Measurements from ENCODE around the gene PRMT1. TPM values are rescaled to one million over a fixed set of nuclear protein-coding genes. Genes with fewer than 3 reads are reported as not detected.

The PRMT1 gene
- polyA plus RNA-seq, 2 of the 4 experiments (the other 2 are of a cell fraction), result 504 to 516 TPM

- no peak overlapping the region for H3K4me2 ChIP-seq
- 78% methylated on average over 5 of the region's 5 CpGs for WGBS (ENCODE audit: missing lambda C conversion rate)
- DNase-seq (ENCODE audit: low read depth in 1 of 2, low spot score in 1 of 2) (no peak), FAIRE-seq (no peak), ATAC-seq (no peak)
- POLR2A ChIA-PET, result no interaction called here
- H3K9me3 ChIP-seq, result no peaks in the 10 kb centered on the region
- CTCF ChIA-PET, result interaction anchor here (1.6 to 2.5 kb wide), 3 partner anchors 11 to 13 kb away, joined by 3 to 9 read pairs (median 7); no protein-coding TSS in a partner anchor
- no peak for TF ChIP-seq NR3C1 (IDR thresholded peaks at IDR 0.05)
- TF ChIP-seq MAFK (IDR thresholded peaks at IDR 0.05; ENCODE audit: partially characterized antibody), result no peak
- no peak for TF ChIP-seq BHLHE40 (IDR thresholded peaks at IDR 0.05; ENCODE audit: low read depth, low read length)
- no peak for TF ChIP-seq RAD21 (conservative IDR thresholded peaks at IDR 0.05 in 1 of 2, IDR thresholded peaks at IDR 0.05 in 1 of 2)
- TF ChIP-seq E2F6 (IDR thresholded peaks at IDR 0.05; ENCODE audit: borderline replicate concordance, low read depth), result no peak
- no peak for TF ChIP-seq NPAS2 (CRISPR knock-in tag; IDR thresholded peaks at IDR 0.05; ENCODE audit: borderline replicate concordance)
- no peak for TF ChIP-seq HES2 (IDR thresholded peaks at IDR 0.05)
- TF ChIP-seq HOXB13 (CRISPR knock-in tag; IDR thresholded peaks at IDR 0.05; ENCODE audit: low read depth), result no peak
- TF ChIP-seq ZFP36 (IDR thresholded peaks at IDR 0.05; ENCODE audit: borderline replicate concordance, partially characterized antibody), result no peak
- no peak for TF ChIP-seq FOSL2 (IDR thresholded peaks at IDR 0.05)
- no peak for TF ChIP-seq FOSL2 (CRISPR knock-in tag; IDR thresholded peaks at IDR 0.05)
- no peak for TF ChIP-seq RARB (CRISPR knock-in tag; IDR thresholded peaks at IDR 0.05)
- no peak for TF ChIP-seq HDAC2 (IDR thresholded peaks at IDR 0.05)
- no peak for TF ChIP-seq ZSCAN20 (CRISPR knock-in tag; IDR thresholded peaks at IDR 0.05)
- TF ChIP-seq RCOR1 (IDR thresholded peaks at IDR 0.05; ENCODE audit: low read depth, low read length), result no peak
- no peak for TF ChIP-seq HOXA7 (CRISPR knock-in tag; IDR thresholded peaks at IDR 0.05)
- no peak for TF ChIP-seq CHD2 (IDR thresholded peaks at IDR 0.05; ENCODE audit: low read length, partially characterized antibody)
- no peak for TF ChIP-seq POLR2A (IDR thresholded peaks at IDR 0.05; ENCODE audit: low read length)
- no peak overlapping the region for H3K27ac ChIP-seq
- H3K4me1 ChIP-seq, result no peaks in the 10 kb centered on the region
- no peak overlapping the region for H3K4me3 ChIP-seq
These were observed 53.1 kb downstream of the PRMT1 start for GRCh38 chr19:49730166-49730565.

Small RNA genes within 50 kb of the gene (small RNA-seq; reads per million reads assigned to genes)
- gene MIR5088, result 0 to 1.4 (median 0) reads per million in 6 experiments

Other genes with a start within 250 kb of the PRMT1 start
- 0.48 and 0.50 TPM in 2 replicates for gene SLC17A7, start 235.7 kb upstream of the PRMT1 start, polyA plus RNA-seq (2011; rRNA removed)
- 0.35 to 0.44 TPM (median 0.39 TPM) in 3 replicates for gene SLC17A7, start 235.7 kb upstream of the PRMT1 start, polyA plus RNA-seq (2017; fragmentation: RNase III; extraction: RNeasy Plus Mini Kit Qiagen cat#74134 plus additional on column Dnase treatment)
- gene PIH1D1, start 225.5 kb upstream of the PRMT1 start, polyA plus RNA-seq (2011; rRNA removed), result 74.1 and 89.7 TPM in 2 replicates
- gene PIH1D1, start 225.5 kb upstream of the PRMT1 start, polyA plus RNA-seq (2017; fragmentation: RNase III; extraction: RNeasy Plus Mini Kit Qiagen cat#74134 plus additional on column Dnase treatment), result 96.8 to 114 TPM (median 113 TPM) in 3 replicates
- gene ALDH16A1, start 224.0 kb upstream of the PRMT1 start, polyA plus RNA-seq (2011; rRNA removed), result 9.7 and 10.2 TPM in 2 replicates
- gene ALDH16A1, start 224.0 kb upstream of the PRMT1 start, polyA plus RNA-seq (2017; fragmentation: RNase III; extraction: RNeasy Plus Mini Kit Qiagen cat#74134 plus additional on column Dnase treatment), result 19.9 to 23.0 TPM (median 23.0 TPM) in 3 replicates
- gene FLT3LG, start 203.1 kb upstream of the PRMT1 start, polyA plus RNA-seq (2011; rRNA removed), result 0.42 and 0.58 TPM in 2 replicates
- 0.99 to 1.2 TPM (median 1.0 TPM) in 3 replicates for gene FLT3LG, start 203.1 kb upstream of the PRMT1 start, polyA plus RNA-seq (2017; fragmentation: RNase III; extraction: RNeasy Plus Mini Kit Qiagen cat#74134 plus additional on column Dnase treatment)
- 5,391 and 5,410 TPM in 2 replicates for gene RPL13A, start 189.7 kb upstream of the PRMT1 start, polyA plus RNA-seq (2011; rRNA removed)
- gene RPL13A, start 189.7 kb upstream of the PRMT1 start, polyA plus RNA-seq (2017; fragmentation: RNase III; extraction: RNeasy Plus Mini Kit Qiagen cat#74134 plus additional on column Dnase treatment), result 3,383 to 3,595 TPM (median 3,438 TPM) in 3 replicates
- 2,624 and 3,014 TPM in 2 replicates for gene RPS11, start 180.8 kb upstream of the PRMT1 start, polyA plus RNA-seq (2011; rRNA removed)
- 3,721 to 3,877 TPM (median 3,793 TPM) in 3 replicates for gene RPS11, start 180.8 kb upstream of the PRMT1 start, polyA plus RNA-seq (2017; fragmentation: RNase III; extraction: RNeasy Plus Mini Kit Qiagen cat#74134 plus additional on column Dnase treatment)
- gene FCGRT, start 164.6 kb upstream of the PRMT1 start, polyA plus RNA-seq (2011; rRNA removed), result 25.7 and 32.0 TPM in 2 replicates
- gene FCGRT, start 164.6 kb upstream of the PRMT1 start, polyA plus RNA-seq (2017; fragmentation: RNase III; extraction: RNeasy Plus Mini Kit Qiagen cat#74134 plus additional on column Dnase treatment), result 20.0 to 28.4 TPM (median 28.4 TPM) in 3 replicates
- 0.31 and 0.41 TPM in 2 replicates for gene RCN3, start 149.3 kb upstream of the PRMT1 start, polyA plus RNA-seq (2011; rRNA removed)
- gene RCN3, start 149.3 kb upstream of the PRMT1 start, polyA plus RNA-seq (2017; fragmentation: RNase III; extraction: RNeasy Plus Mini Kit Qiagen cat#74134 plus additional on column Dnase treatment), result 1.6 to 2.1 TPM (median 1.8 TPM) in 3 replicates
- 49.0 and 52.5 TPM in 2 replicates for gene NOSIP, start 96.7 kb upstream of the PRMT1 start, polyA plus RNA-seq (2011; rRNA removed)
- 98.0 to 105 TPM (median 101 TPM) in 3 replicates for gene NOSIP, start 96.7 kb upstream of the PRMT1 start, polyA plus RNA-seq (2017; fragmentation: RNase III; extraction: RNeasy Plus Mini Kit Qiagen cat#74134 plus additional on column Dnase treatment)
- 0.53 and 0.82 TPM in 2 replicates for gene PRRG2, start 96.0 kb upstream of the PRMT1 start, polyA plus RNA-seq (2011; rRNA removed)
- 0.68 to 1.1 TPM (median 1.0 TPM) in 3 replicates for gene PRRG2, start 96.0 kb upstream of the PRMT1 start, polyA plus RNA-seq (2017; fragmentation: RNase III; extraction: RNeasy Plus Mini Kit Qiagen cat#74134 plus additional on column Dnase treatment)
- gene PRR12, start 86.1 kb upstream of the PRMT1 start, polyA plus RNA-seq (2011; rRNA removed), result 0.78 and 1.6 TPM in 2 replicates
- 13.0 to 16.3 TPM (median 15.6 TPM) in 3 replicates for gene PRR12, start 86.1 kb upstream of the PRMT1 start, polyA plus RNA-seq (2017; fragmentation: RNase III; extraction: RNeasy Plus Mini Kit Qiagen cat#74134 plus additional on column Dnase treatment)
- 45.9 and 47.6 TPM in 2 replicates for gene RRAS, start 37.1 kb upstream of the PRMT1 start, polyA plus RNA-seq (2011; rRNA removed)
- 49.2 to 55.4 TPM (median 50.2 TPM) in 3 replicates for gene RRAS, start 37.1 kb upstream of the PRMT1 start, polyA plus RNA-seq (2017; fragmentation: RNase III; extraction: RNeasy Plus Mini Kit Qiagen cat#74134 plus additional on column Dnase treatment)
- gene SCAF1, start 35.1 kb upstream of the PRMT1 start, polyA plus RNA-seq (2011; rRNA removed), result 4.0 and 6.1 TPM in 2 replicates
- 41.0 to 47.9 TPM (median 47.2 TPM) in 3 replicates for gene SCAF1, start 35.1 kb upstream of the PRMT1 start, polyA plus RNA-seq (2017; fragmentation: RNase III; extraction: RNeasy Plus Mini Kit Qiagen cat#74134 plus additional on column Dnase treatment)
- 54.0 and 68.6 TPM in 2 replicates for gene IRF3, start 11.4 kb upstream of the PRMT1 start, polyA plus RNA-seq (2011; rRNA removed)
- gene IRF3, start 11.4 kb upstream of the PRMT1 start, polyA plus RNA-seq (2017; fragmentation: RNase III; extraction: RNeasy Plus Mini Kit Qiagen cat#74134 plus additional on column Dnase treatment), result 88.5 to 114 TPM (median 103 TPM) in 3 replicates
- gene BCL2L12, start 11.3 kb upstream of the PRMT1 start, polyA plus RNA-seq (2011; rRNA removed), result 26.6 and 29.2 TPM in 2 replicates
- gene BCL2L12, start 11.3 kb upstream of the PRMT1 start, polyA plus RNA-seq (2017; fragmentation: RNase III; extraction: RNeasy Plus Mini Kit Qiagen cat#74134 plus additional on column Dnase treatment), result 47.8 to 53.0 TPM (median 48.6 TPM) in 3 replicates
- 2.0 and 2.9 TPM in 2 replicates for gene ADM5, start 12.3 kb downstream of the PRMT1 start, polyA plus RNA-seq (2011; rRNA removed)
- gene ADM5, start 12.3 kb downstream of the PRMT1 start, polyA plus RNA-seq (2017; fragmentation: RNase III; extraction: RNeasy Plus Mini Kit Qiagen cat#74134 plus additional on column Dnase treatment), result 4.3 to 4.5 TPM (median 4.4 TPM) in 3 replicates
- 8.2 and 8.5 TPM in 2 replicates for gene CPT1C, start 13.8 kb downstream of the PRMT1 start, polyA plus RNA-seq (2011; rRNA removed)
- gene CPT1C, start 13.8 kb downstream of the PRMT1 start, polyA plus RNA-seq (2017; fragmentation: RNase III; extraction: RNeasy Plus Mini Kit Qiagen cat#74134 plus additional on column Dnase treatment), result 13.7 to 17.1 TPM (median 15.4 TPM) in 3 replicates
- not detected in 2 replicates for gene TSKS, start 86.0 kb downstream of the PRMT1 start, polyA plus RNA-seq (2011; rRNA removed)
- gene TSKS, start 86.0 kb downstream of the PRMT1 start, polyA plus RNA-seq (2017; fragmentation: RNase III; extraction: RNeasy Plus Mini Kit Qiagen cat#74134 plus additional on column Dnase treatment), result not detected in 3 replicates
- gene AP2A1, start 89.7 kb downstream of the PRMT1 start, polyA plus RNA-seq (2011; rRNA removed), result 36.6 and 41.6 TPM in 2 replicates
- 53.4 to 62.1 TPM (median 58.6 TPM) in 3 replicates for gene AP2A1, start 89.7 kb downstream of the PRMT1 start, polyA plus RNA-seq (2017; fragmentation: RNase III; extraction: RNeasy Plus Mini Kit Qiagen cat#74134 plus additional on column Dnase treatment)
- gene FUZ, start 136.0 kb downstream of the PRMT1 start, polyA plus RNA-seq (2011; rRNA removed), result 12.5 and 14.5 TPM in 2 replicates
- 15.9 to 23.7 TPM (median 21.7 TPM) in 3 replicates for gene FUZ, start 136.0 kb downstream of the PRMT1 start, polyA plus RNA-seq (2017; fragmentation: RNase III; extraction: RNeasy Plus Mini Kit Qiagen cat#74134 plus additional on column Dnase treatment)
- 20.4 and 27.1 TPM in 2 replicates for gene MED25, start 141.0 kb downstream of the PRMT1 start, polyA plus RNA-seq (2011; rRNA removed)
- gene MED25, start 141.0 kb downstream of the PRMT1 start, polyA plus RNA-seq (2017; fragmentation: RNase III; extraction: RNeasy Plus Mini Kit Qiagen cat#74134 plus additional on column Dnase treatment), result 36.4 to 41.6 TPM (median 40.1 TPM) in 3 replicates
- gene PTOV1, start 173.9 kb downstream of the PRMT1 start, polyA plus RNA-seq (2011; rRNA removed), result 27.7 and 41.2 TPM in 2 replicates
- gene PTOV1, start 173.9 kb downstream of the PRMT1 start, polyA plus RNA-seq (2017; fragmentation: RNase III; extraction: RNeasy Plus Mini Kit Qiagen cat#74134 plus additional on column Dnase treatment), result 119 to 153 TPM (median 147 TPM) in 3 replicates
- gene PNKP, start 190.3 kb downstream of the PRMT1 start, polyA plus RNA-seq (2011; rRNA removed), result 22.5 and 23.3 TPM in 2 replicates
- gene PNKP, start 190.3 kb downstream of the PRMT1 start, polyA plus RNA-seq (2017; fragmentation: RNase III; extraction: RNeasy Plus Mini Kit Qiagen cat#74134 plus additional on column Dnase treatment), result 63.8 to 75.9 TPM (median 71.2 TPM) in 3 replicates
- gene AKT1S1, start 200.1 kb downstream of the PRMT1 start, polyA plus RNA-seq (2011; rRNA removed), result 39.2 and 41.5 TPM in 2 replicates
- 63.4 to 75.9 TPM (median 75.3 TPM) in 3 replicates for gene AKT1S1, start 200.1 kb downstream of the PRMT1 start, polyA plus RNA-seq (2017; fragmentation: RNase III; extraction: RNeasy Plus Mini Kit Qiagen cat#74134 plus additional on column Dnase treatment)
- 12.3 and 18.0 TPM in 2 replicates for gene TBC1D17, start 200.4 kb downstream of the PRMT1 start, polyA plus RNA-seq (2011; rRNA removed)
- 26.6 to 44.8 TPM (median 41.5 TPM) in 3 replicates for gene TBC1D17, start 200.4 kb downstream of the PRMT1 start, polyA plus RNA-seq (2017; fragmentation: RNase III; extraction: RNeasy Plus Mini Kit Qiagen cat#74134 plus additional on column Dnase treatment)
- gene IL4I1, start 219.6 kb downstream of the PRMT1 start, polyA plus RNA-seq (2011; rRNA removed), result 0.15 and 0.18 TPM in 2 replicates
- gene IL4I1, start 219.6 kb downstream of the PRMT1 start, polyA plus RNA-seq (2017; fragmentation: RNase III; extraction: RNeasy Plus Mini Kit Qiagen cat#74134 plus additional on column Dnase treatment), result 0.62 to 0.88 TPM (median 0.87 TPM) in 3 replicates

Measured in A549 (cell line).